ENCODE data around the gene SP140L.
"Not testable (repeated sequence)": the region's sequence is repeated elsewhere in the genome, so short reads cannot be mapped to it uniquely, and the experiment has no call there.

The SP140L gene

GRCh38 chr2:230324503-230324902, 2.5 kb upstream of the SP140L start:
- DNase-seq, result no peak

GRCh38 chr2:230325316-230326243, 1.4 kb upstream of the SP140L start:
- no peak for DNase-seq

DNA sequence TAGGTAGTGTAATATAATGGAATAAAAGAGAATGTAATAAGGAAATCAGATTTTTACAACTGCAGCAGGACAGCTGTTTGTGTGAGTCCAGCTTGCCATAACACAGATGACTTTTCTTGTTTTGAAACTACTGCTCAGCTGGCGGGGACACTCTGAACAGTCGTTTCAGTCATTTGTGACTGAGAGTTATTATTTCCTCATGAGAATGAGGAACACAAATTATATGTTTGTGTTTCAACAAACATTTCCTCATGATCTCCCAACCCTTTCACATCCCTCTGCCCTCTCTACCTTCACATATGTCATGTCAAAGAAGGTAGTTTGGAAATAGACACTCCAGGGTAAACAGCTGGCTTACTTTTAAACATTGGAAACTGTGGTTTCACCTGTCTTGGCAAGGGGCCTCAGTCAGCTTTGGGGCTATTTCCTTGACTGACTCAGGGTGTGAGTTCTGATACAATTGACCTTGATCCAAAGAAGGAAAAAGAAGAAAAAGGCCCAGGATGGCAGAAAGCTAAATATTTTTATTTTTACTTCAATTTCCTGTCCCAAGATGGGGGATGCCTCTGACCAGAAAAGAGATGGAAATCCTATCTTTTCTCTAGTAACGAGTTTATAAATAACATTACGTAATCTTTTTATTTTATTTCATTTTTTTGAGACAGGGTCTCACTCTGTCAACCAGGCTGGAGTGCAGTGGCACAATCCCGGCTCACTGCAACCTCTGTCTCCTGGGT, 593 bp downstream of the SP140L start:
- DNase-seq, result peak; percentile 57

DNA sequence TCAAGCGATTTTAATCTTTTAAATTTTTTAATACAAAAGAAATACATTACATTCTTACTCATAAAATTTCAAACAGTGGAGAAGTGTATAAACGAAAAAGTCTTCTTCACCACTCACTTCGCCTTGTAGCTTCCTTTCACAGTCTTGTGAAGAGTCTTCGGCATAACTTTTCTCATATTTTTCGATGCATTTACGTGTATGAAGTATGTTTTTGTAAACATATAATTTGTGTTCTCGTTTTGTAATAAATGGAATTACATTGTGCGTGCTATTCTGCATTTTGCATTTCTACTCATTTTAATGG, 1.1 kb downstream of the SP140L start:
- no peak for DNase-seq

GRCh38 chr2:230329946-230330605, 3.1 kb downstream of the SP140L start:
- no peak for DNase-seq

DNA sequence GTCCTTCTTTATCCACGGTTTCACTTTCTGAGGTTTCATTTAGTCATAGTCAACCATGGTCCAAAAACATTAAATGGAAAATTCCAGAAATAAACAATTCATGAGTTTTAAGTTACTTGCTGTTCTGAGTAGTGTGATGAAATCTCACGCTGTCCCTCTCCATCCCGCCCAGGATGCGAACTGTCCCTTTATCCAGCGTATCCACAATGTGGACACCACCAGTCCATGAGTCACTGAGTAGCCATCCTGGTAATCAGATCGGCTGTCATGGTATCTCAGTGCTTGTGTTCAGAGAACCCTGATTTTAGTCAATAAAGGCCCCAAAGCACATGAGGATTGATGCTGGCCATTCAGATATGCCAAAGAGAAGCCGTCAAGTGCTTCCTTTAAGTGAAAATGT, 3.7 kb downstream of the SP140L start:
- DNase-seq, result no peak

- no peak for DNase-seq
These were observed 8.5 kb downstream of the SP140L start for GRCh38 chr2:230335461-230335863.

DNA sequence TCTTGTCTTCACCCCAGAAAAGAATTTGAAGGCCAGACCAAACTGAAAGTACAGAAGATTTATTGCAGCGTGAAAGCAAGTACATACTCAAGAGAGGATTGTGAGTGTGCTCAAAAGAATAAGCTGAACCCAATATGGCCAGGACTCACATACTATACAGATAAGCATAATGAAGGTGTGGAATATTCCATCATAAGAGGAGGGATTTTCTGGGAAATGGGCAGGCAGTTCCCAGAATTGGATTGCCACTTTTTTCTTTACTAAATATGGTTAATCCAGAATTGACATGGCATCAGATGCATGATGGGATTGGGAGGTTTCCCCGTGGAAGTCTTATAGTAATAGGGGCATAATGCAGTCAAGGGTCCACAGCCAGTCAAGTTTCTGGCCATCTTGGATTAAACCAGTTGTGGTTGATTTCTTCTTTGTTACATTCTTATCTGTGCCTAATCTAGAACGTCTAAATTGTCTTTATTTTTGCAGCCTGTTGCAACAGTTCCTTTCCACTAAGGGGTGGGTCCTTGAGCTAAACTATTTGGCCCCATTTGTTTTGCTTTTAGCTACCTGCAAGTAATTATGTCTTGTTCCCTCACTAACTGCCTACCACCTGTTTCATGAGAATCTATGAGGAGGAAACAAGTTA, 9.0 kb downstream of the SP140L start:
- DNase-seq, result no peak

- not testable (repeated sequence) for DNase-seq
These were observed 15.0 kb downstream of the SP140L start for GRCh38 chr2:230341936-230342528.

DNA sequence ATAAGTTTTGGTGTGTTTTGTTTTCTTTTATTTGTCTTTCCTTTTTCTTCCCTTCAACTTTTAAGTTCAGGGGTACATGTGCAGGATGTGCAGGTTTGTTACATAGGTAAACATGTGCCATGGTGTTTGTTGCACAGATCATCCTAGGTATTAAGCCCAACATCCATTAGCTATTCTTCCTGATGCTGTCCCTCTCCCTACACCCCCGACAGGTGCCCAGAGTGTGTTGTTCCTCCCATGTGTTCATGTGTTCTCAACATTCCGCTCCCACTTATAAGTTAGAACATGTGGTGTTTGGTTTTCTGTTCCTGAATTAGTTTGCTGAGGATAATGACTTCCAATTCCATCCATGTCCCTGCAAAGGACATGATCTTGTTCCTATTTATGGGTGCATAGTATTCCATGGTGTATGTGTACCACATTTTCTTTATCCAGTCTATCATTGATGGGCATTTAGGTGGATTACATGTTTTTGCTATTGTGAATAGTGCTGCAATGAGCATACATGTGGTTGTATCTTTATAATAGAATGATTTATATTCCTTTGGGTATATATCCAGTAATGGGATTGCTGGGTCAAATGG, 16.1 kb downstream of the SP140L start:
- not testable (repeated sequence) for DNase-seq

DNA sequence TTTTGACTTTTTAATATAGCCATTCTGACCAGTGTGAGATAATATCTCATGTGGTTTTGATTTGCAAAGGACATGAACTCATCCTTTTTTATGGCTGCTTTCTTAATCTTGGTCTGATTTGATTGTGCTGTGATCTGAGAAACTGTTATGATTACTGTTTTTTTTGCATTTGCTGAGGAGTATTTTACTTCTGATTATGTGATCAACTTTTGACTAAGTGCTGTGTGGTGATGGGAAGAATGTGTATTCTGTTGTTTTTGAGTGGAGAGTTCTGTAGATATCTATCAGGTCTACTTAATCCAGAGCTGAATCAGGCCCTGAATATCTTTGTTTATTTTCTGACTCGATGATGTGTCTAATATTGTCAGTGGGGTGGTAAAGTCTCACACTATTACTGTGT, 16.8 kb downstream of the SP140L start:
- no peak for DNase-seq

- no peak for DNase-seq
These were observed 19.5 kb downstream of the SP140L start for GRCh38 chr2:230346465-230346864.

DNA sequence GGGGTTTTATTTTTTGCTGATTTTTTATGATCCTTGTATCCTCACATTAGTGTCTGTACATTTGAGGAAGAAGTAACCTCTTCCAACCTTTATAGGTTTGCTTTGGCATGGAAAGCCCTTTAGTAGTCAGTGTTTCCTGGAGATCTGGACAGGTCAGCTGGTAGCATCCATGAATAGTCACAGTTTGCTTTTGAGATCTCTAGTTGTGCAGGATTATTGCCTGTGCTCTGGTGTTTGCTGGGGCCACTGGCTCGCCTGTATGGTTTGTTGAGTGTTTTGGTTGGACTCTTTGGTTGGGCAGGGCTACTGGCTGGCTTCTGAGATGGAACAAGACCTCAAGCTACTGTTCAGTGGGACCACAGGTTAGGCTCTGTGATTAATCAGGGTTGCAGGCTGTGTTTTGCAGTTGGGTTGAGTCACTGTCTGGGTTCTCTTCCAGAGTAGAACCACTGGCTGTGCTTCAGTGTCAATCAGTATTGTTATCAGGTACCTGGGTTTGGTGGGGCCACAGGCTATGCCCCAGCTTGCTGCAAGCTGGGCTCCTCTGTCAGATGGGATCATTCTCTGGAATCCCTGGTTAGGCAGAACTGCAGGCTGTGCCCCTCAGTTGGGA, 20.0 kb downstream of the SP140L start:
- no peak for DNase-seq

GRCh38 chr2:230347659-230348305, 20.8 kb downstream of the SP140L start:
- no peak for DNase-seq

DNA sequence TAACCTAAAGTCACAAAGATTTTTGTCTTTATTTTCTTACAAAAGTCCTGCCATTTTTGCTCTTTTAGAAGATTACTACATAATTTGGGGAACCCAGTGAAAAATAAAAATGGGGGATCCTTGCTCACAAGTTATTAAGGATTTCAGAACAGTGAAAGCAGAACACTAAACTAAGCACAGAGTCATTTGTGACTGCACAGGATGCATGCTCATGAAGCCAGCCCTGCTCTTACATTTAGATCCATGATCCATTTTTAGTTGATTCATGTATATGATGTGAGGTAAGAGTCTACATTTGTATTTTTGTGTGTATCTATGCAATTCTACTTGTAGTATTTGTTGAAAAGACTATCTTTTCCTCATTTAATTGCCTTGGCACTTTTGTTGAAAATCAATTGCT, 21.8 kb downstream of the SP140L start:
- DNase-seq, result no peak

GRCh38 chr2:230356084-230356483, 29.1 kb downstream of the SP140L start:
- no peak for DNase-seq

- DNase-seq, result no peak
These were observed 31.3 kb downstream of the SP140L start for GRCh38 chr2:230358305-230358704.

DNA sequence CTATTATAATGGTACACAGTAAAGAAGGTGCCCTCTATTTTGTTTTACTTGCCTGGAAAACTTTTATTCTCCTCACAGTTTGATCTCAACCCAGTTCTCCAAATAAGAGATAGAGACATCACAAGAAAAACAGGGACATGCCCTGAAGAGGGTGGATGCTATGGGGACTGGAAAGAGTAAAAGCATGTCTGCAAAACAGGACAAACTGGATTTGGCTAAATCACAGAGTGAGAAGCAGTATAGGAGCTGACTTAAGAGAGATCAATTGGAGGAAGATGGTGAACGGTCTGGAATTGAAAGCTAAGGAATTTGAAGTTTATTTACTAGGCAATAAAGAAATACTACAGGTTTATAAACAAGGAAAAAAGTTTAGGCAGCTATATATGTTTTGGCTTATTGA, 33.0 kb downstream of the SP140L start:
- no peak for DNase-seq

DNA sequence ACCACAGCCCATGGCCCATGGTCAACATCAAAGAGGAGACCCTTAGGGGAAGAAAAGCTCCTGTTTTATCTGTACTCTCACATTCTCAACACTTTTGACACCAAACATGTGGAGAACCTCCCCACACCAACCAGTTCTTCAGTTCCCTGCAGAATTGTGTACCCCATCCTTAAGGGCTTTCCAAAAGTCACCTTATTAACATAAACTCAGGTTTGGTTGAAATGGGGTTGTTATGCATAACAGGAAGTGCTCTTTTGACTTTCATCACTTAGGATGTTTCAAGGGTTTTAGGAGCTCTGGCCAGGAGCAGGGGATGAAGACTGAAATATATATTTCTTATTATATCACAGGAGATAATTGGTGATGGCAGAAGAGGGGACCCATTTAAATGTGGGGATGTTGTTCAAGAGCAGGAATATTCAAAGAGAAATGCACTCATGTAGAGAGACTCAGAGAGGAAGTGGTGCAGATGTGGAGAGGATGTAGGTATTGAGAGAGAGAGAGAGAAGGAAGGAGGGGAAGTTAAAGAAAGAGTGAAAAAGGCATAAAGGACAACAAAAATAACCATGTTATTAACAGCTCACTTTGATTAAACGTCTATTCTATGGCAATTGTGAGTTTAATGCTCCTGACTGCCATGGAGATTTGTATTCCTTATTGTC, 35.2 kb downstream of the SP140L start:
- DNase-seq, result no peak

DNA sequence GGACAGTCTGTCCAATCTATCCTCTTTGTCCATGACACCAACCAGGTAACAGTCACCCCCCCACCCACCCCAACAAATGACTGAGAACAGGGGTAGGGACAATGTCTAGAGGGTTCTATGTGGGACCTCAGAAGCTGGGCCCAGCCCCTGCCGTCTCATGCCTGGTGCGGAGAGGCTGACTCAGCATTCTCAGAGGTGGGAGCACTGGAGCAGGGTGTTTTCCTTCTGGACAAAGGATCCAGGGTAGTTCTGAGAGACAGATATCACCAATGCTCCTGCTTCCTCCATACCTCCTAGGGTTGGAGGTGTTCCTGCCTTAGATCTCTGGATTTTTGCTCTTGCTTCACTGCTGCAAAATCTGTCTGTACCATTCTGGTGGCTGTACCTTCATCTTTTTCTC, 55.1 kb downstream of the SP140L start:
- DNase-seq, result no peak

GRCh38 chr2:230383453-230383852, 56.5 kb downstream of the SP140L start:
- DNase-seq, result no peak

Measured in NCI-H774 (cell line).